ENCODE measurements around the gene CPED1.

Gene CPED1

GRCh38 chr7:121099572-121099971 lies 111.1 kb downstream of the CPED1 start:
- H3K27me3 ChIP-seq (ENCODE audit: insufficient read depth, low read depth, severe bottlenecking), result no peaks in the 10 kb centered on the region
- no peak for DNase-seq
- H3K36me3 ChIP-seq, result no peaks in the 10 kb centered on the region
- no peaks in the 10 kb centered on the region for H3K9me3 ChIP-seq (ENCODE audit: severe bottlenecking)
- no peak overlapping the region for H3K4me3 ChIP-seq (ENCODE audit: low read depth, low read length)
- no peak overlapping the region for H3K27ac ChIP-seq
- TF ChIP-seq CTCF (IDR thresholded peaks at IDR 0.05; ENCODE audit: low read depth, low read length), result 0 out of 2 replicates have a peak, but pooled peaks have one; percentile 1

- Histone ChIP-seq H3K27ac (no peak overlapping the region), H3K9me3 (ENCODE audit: severe bottlenecking) (no peaks in the 10 kb centered on the region), H3K36me3 (no peaks in the 10 kb centered on the region), H3K27me3 (ENCODE audit: insufficient read depth, low read depth, severe bottlenecking) (no peaks in the 10 kb centered on the region), H3K4me3 (ENCODE audit: low read depth, low read length) (no peak overlapping the region)
- TF ChIP-seq CTCF (IDR thresholded peaks at IDR 0.05; ENCODE audit: low read depth, low read length), result no peak
- no peak for DNase-seq
Measured at GRCh38 chr7:121101083-121101482, 112.6 kb downstream of the CPED1 start.

GRCh38 chr7:121101621-121102020 lies 113.1 kb downstream of the CPED1 start:
- H3K27me3 ChIP-seq (ENCODE audit: insufficient read depth, low read depth, severe bottlenecking), result no peaks in the 10 kb centered on the region
- H3K36me3 ChIP-seq, result no peaks in the 10 kb centered on the region
- DNase-seq, result no peak
- H3K9me3 ChIP-seq (ENCODE audit: severe bottlenecking), result no peaks in the 10 kb centered on the region
- no peak overlapping the region for H3K27ac ChIP-seq
- H3K4me3 ChIP-seq (ENCODE audit: low read depth, low read length), result no peak overlapping the region
- TF ChIP-seq CTCF (IDR thresholded peaks at IDR 0.05; ENCODE audit: low read depth, low read length), result no peak

GRCh38 chr7:121102619-121103018 lies 114.1 kb downstream of the CPED1 start:
- Histone ChIP-seq H3K4me3 (ENCODE audit: low read depth, low read length) (no peak overlapping the region), H3K27ac (no peak overlapping the region), H3K36me3 (no peaks in the 10 kb centered on the region), H3K27me3 (ENCODE audit: insufficient read depth, low read depth, severe bottlenecking) (no peaks in the 10 kb centered on the region), H3K9me3 (ENCODE audit: severe bottlenecking) (no peaks in the 10 kb centered on the region)
- no peak for DNase-seq
- TF ChIP-seq CTCF (IDR thresholded peaks at IDR 0.05; ENCODE audit: low read depth, low read length), result no peak

GRCh38 chr7:121103086-121103485 lies 114.6 kb downstream of the CPED1 start:
- no peak for DNase-seq
- Histone ChIP-seq H3K27ac (no peak overlapping the region), H3K9me3 (ENCODE audit: severe bottlenecking) (no peaks in the 10 kb centered on the region), H3K27me3 (ENCODE audit: insufficient read depth, low read depth, severe bottlenecking) (no peaks in the 10 kb centered on the region), H3K36me3 (no peaks in the 10 kb centered on the region), H3K4me3 (ENCODE audit: low read depth, low read length) (no peak overlapping the region)
- TF ChIP-seq CTCF (IDR thresholded peaks at IDR 0.05; ENCODE audit: low read depth, low read length), result no peak

GRCh38 chr7:121103579-121103978 lies 115.1 kb downstream of the CPED1 start:
- no peak for TF ChIP-seq CTCF (IDR thresholded peaks at IDR 0.05; ENCODE audit: low read depth, low read length)
- H3K9me3 ChIP-seq (ENCODE audit: severe bottlenecking), result no peaks in the 10 kb centered on the region

More at GRCh38 chr7:121103579-121103978, 115.1 kb downstream of the CPED1 start:
- no peak for DNase-seq
- no peak overlapping the region for H3K27ac ChIP-seq
- no peaks in the 10 kb centered on the region for H3K27me3 ChIP-seq (ENCODE audit: insufficient read depth, low read depth, severe bottlenecking)
- H3K36me3 ChIP-seq, result no peaks in the 10 kb centered on the region
- no peak overlapping the region for H3K4me3 ChIP-seq (ENCODE audit: low read depth, low read length)
